HG02943 (cell line): ENCODE data around the gene TNRC6B.
A peak's percentile ranks its signal among the peaks of the same experiment; 100 is the strongest.
"Not testable (repeated sequence)": the region's sequence is repeated elsewhere in the genome, so short reads cannot be mapped to it uniquely, and the experiment has no call there.

ENCODE experiments used
- ATAC-seq: cut with Tn5 transposase; IDR thresholded peaks from one replicate; pipeline ENCODE4 v1.9.1; 2021; ENCODE audit warnings: mild to moderate bottlenecking, low read depth, moderate library complexity; ENCODE audit not compliant: unreplicated experiment

TNRC6B gene

GRCh38 chr22:40271440-40271839 is 93.7 kb downstream of the TNRC6B start:
- ATAC-seq = no peak

DNA sequence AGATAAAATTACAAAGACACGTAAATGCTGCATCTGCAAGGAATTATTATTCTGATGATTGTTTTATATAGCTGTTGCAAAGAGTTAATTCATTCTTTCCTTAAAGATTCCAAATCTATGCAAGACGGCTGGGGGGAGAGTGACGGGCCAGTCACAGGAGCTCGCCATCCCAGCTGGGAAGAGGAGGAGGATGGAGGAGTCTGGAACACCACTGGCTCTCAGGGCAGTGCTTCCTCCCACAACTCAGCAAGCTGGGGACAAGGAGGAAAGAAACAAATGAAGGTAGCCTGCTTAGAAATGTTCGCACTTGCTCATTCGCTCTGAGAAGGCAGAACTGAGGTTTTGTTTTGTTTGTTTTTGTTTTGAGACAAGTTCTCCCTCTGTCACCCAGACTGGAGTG is 95.6 kb downstream of the TNRC6B start:
- ATAC-seq = no peak

DNA sequence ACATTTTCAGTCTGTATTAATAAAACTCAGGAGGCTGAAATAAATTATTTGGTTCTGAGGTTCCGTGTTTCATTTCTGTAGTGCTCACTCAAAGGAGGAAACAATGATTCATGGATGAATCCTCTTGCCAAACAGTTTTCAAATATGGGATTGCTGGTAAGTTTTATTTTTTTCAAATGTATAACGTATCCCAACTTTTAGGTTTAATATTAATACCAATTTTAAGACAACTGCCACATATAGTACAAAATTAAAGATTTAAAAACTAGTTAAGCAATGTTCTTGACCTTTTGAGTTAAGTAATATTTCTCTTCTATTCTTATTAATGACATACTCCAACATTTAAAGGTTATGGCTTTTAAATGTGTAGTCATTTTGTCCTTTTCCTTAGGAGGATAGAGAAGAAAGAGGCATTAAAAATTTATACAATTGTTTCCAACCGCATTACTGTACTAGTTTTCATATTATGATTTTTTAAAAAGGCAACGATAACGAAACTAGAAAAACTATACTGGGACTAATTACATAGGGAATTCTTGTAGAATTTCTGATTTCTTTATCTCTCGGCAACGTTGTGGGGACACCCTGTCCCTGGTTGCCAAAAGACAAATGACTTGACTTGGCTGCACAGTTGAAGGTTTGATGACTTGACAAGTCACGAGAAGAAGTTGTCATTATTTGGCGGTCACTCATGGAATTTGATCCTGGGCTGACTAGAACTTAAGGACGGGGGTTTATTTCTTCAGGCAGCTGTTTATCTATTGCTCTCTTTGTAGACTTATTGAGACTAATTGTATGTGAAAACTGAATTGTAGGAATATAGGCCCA is 99.5 kb downstream of the TNRC6B start:
- ATAC-seq = no peak

DNA sequence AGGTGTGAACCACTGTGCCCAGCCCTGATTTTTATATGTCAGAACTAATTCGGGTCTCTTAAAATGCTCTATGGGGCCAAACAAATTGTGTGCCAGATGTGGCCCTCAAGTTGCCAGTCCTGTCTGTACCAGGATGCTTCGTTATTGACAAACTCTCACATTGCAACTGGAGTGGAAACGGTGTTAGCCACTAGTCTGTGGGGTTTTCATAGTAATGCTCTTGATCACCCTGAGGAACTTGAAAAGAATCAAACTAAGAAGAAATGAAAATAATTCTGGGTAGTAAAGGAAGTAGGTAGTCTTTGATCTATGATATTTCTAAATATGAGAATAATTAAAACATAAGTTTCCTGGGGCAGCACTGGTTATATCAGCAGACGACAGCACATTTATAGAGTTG is 101.3 kb downstream of the TNRC6B start:
- no peak for ATAC-seq

DNA sequence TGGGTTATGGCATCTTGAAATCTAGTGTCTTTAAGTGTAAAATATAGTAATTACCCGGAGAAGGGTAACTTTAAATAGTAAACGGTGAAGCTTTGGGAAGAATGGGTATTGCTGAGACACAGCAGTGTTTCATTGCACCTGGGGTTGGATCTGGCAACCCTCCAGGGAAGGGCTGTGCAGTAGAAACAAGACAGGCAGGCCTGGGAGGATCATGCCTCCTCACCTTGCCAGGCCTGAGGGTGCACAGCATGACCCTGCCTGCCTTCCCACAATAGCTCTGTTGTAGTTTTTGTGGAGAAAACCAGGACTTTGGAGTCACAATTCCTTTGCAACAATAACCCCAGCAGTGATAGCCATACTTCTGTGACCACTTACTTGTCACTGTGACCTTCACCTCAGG is 104.0 kb downstream of the TNRC6B start:
- no peak for ATAC-seq

- no peak for ATAC-seq
Observed at GRCh38 chr22:40285513-40285912, 107.8 kb downstream of the TNRC6B start.

GRCh38 chr22:40289991-40290459 is 112.3 kb downstream of the TNRC6B start:
- ATAC-seq = no peak

- no peak for ATAC-seq
Observed at GRCh38 chr22:40290516-40290915, 112.8 kb downstream of the TNRC6B start.

DNA sequence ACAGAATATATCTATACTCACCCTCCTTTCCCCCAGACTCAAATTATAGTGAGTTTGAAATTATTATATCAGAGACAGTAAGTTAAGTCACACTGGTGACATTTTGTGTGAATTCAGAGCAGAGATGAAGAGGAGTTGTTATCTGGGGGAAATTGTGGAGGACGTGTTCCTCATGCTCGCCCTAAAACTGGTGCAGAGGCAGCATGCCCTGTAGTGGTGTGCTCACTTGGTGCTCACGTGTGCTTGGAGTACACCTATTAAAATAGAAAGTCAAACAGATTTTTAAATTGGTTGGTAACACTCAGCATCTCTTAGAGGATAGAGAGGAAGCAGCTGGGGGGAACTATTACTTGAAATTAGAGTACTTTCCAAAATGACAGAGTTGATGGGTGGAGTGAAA is 117.0 kb downstream of the TNRC6B start:
- no peak for ATAC-seq

GRCh38 chr22:40300316-40300715 is 122.6 kb downstream of the TNRC6B start:
- ATAC-seq = no peak

GRCh38 chr22:40300884-40301672 is 123.4 kb downstream of the TNRC6B start:
- peak; percentile 86 for ATAC-seq

GRCh38 chr22:40302149-40302548 is 124.4 kb downstream of the TNRC6B start:
- no peak for ATAC-seq

DNA sequence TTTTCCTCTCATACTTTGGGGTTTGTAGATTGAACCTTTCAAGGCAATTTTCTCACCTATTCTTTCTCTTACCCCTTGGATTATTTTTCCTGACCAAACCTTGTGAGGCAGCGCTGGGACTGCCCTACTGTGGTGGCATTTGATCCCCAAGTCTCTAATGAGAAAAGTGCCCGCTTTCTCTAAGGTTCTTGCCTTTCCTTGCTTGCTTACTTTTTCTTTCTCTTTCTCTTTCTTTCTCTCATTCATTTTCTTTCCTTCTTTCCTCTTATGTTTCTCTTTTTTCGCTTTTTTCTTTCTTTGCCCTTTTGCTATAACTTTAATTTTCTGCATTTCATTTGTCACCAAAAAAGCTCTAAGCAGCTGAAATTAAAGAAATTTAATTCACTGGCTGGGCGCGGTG is 127.9 kb downstream of the TNRC6B start:
- ATAC-seq = no peak

DNA sequence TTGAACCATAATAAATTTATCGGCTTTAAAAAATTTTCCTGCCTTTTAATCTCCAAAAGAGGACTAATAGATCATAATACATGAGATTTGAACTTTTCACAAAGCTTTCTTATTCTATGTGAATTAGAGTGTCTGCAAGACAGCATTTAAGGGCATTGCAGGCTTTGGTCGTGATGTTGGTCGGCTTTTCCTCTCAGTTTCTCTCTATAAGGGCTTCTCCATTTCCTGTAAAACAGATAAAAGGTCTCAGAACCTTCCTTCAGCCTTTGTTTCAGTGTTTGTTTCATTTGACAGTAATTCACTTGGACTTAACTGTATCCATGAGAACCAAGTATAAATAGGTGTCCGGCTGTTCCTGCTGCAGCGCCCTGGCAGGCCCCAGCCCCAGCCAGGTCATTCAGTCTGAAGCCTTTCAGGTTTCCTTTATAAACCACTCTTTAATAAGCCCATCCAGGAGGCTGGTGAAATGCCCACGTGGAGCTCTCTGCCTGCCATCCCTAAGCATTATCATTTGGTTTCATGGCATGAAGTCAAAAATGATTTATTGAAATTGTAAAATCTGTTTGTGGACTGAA is 131.4 kb downstream of the TNRC6B start:
- ATAC-seq = no peak

DNA sequence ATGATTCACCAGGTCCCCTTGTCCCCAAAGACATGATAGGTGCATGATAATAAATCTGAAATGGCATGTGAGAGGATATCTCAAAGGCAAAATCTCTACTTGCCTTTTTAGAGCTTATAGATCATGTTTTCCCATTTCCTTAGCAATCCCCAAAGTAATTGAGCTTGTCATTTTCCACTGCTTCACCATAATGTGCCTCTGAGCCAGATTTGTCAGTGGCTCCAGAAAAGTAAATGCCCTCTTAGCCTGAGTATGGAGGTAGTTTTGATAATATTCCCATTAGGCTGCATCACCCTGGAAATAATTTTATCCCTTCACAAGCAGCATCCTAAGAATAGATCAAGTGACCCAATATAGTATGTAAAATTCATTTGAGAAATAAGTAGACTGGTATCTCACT is 131.9 kb downstream of the TNRC6B start:
- no peak for ATAC-seq

GRCh38 chr22:40310081-40310767 is 132.5 kb downstream of the TNRC6B start:
- ATAC-seq = no peak

- no peak for ATAC-seq
Observed at GRCh38 chr22:40310768-40311120, 133.0 kb downstream of the TNRC6B start.

DNA sequence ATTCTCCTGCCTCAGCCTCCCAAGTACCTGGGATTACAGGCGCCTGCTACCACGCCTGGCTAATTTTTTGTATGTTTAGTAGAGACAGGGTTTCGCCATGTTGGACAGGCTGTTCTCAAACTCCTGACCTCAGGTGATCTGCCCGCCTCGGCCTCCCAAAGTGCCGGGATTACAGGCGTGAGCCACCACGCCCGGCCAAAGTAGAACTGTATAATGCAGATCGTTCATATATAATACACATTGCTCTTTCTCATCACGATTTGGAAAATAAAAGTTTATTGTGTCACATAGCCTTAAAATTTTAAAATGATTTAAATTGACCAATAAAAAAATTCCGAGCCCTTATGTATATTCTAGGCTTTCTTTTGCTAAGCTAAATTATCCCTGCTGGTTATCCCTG is 133.9 kb downstream of the TNRC6B start:
- ATAC-seq = not testable (repeated sequence)

DNA sequence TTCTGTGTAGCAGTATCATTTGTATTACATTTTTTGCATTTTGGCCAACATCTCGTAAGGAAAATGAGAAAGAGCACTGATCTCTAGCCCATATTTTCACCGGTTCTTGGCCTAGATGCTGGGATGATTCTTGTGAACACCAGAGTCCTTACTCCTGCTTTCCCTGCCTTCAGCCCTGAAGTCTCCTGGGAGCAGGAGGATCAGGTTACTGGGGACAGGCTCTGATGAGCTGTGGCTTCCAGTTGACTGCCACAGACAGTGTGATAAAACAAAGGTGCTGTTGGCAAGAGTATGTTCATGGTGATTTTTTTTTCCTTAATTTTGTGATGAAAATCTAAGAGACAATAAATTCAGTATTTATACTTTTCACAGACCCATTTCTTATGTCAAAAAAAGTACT is 134.3 kb downstream of the TNRC6B start:
- no peak for ATAC-seq

- ATAC-seq = no peak
Observed at GRCh38 chr22:40313007-40313406, 135.3 kb downstream of the TNRC6B start.

DNA sequence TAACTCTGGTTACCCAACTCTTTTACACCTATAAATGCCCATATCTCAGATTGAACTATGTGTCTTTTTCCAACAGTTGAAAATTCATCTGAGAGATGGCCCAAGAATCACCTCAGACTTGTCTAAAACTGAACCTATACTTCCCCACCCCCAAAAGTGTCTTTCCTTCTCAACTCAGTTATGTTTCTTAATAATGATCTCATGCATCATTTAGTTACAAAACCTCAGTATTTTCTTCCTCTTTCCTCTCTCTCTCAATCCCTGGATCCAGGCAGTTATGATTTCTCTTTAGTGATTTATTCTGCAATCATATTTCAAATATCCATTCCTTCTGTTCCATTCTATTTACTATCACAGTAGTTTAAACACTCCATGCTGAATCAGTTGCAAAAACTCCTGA is 136.3 kb downstream of the TNRC6B start:
- no peak for ATAC-seq
